Endothelial cell of umbilical vein (primary cell): ENCODE measurements around the gene HSFX3. TPM values are rescaled to one million over a fixed set of nuclear protein-coding genes. Genes with fewer than 3 reads are reported as not detected.
"Not testable (repeated sequence)": the region's sequence is repeated elsewhere in the genome, so short reads cannot be mapped to it uniquely, and the experiment has no call there.

ENCODE experiments used
- Bru-seq: library from RNA; stranded (reverse); fragments of 400-500 nt; gene quantifications from one replicate; lab custom pipeline; 2021; lab: Mats Ljungman, UMichigan
- BruChase-seq, 2 experiments: library from RNA; stranded (reverse); fragments of 400-500 nt; gene quantifications; one replicate each; lab custom pipeline; 2021; lab: Mats Ljungman, UMichigan
- BruUV-seq: library from RNA; stranded (reverse); fragments of 400-500 nt; replicated peaks from 2 replicates; lab custom pipeline; 2021; lab: Mats Ljungman, UMichigan
- CTCF ChIA-PET: fragments of 300-600, 350-600 bp; sonication (Branson Sonifier 250); formaldehyde crosslinking; loops from one replicate; lab custom pipeline; 2021; ENCODE audit warnings: antibody characterized with exemption, inconsistent platforms; lab: Charles Lee
- POLR2A ChIA-PET: fragments of 300-600, 350-600 bp; sonication (Branson Sonifier 250); formaldehyde crosslinking; loops from one replicate; lab custom pipeline; 2021; ENCODE audit warnings: antibody characterized with exemption, inconsistent platforms; lab: Charles Lee
- DNase-seq: peaks from one replicate; pipeline ENCODE4 v3.0.0-alpha.2; 2011; ENCODE audit warnings: low read depth, low spot score
- FAIRE-seq: peaks from 2 replicates; lab custom pipeline; 2011; peaks lifted over from hg19 to GRCh38; lab: Jason Lieb, UNC
- H2AFZ ChIP-seq: 2 replicates; pipeline ENCODE4 v1.6.0; 2012; ENCODE audit warnings: low read depth, low read length, control low read depth, inconsistent platforms
- H3K27ac ChIP-seq: 2 replicates; pipeline ENCODE4 v1.5.1; 2011; ENCODE audit warnings: low read depth, mild to moderate bottlenecking, control low read depth, low read length, moderate library complexity; ENCODE audit not compliant: insufficient read depth
- H3K27me3 ChIP-seq, 2 experiments: 2 replicates each; pipeline versions ENCODE4 v1.6.0 to v1.6.1; 2011; ENCODE audit warnings: low read length in 2 of 2, mixed read lengths in 1 of 2; ENCODE audit not compliant: control insufficient read depth in 2 of 2, insufficient read depth in 2 of 2
- H3K36me3 ChIP-seq, 2 experiments: 2 replicates in 1 of 2; 3 replicates in 1 of 2; pipeline ENCODE4 v1.5.1; 2011; ENCODE audit warnings: low read length in 2 of 2, mild to moderate bottlenecking in 1 of 2, moderate library complexity in 1 of 2; ENCODE audit not compliant: control insufficient read depth in 2 of 2, insufficient read depth in 2 of 2; ENCODE audit errors: extremely low read depth in 1 of 2
- H3K4me1 ChIP-seq: 3 replicates; pipeline ENCODE4 v1.5.1; 2011; ENCODE audit warnings: mild to moderate bottlenecking, low read length; ENCODE audit not compliant: control insufficient read depth, insufficient read depth; ENCODE audit errors: extremely low read depth
- H3K4me2 ChIP-seq: 2 replicates; pipeline ENCODE4 v1.6.1; 2011; ENCODE audit warnings: low read length, control low read depth, mixed read lengths; ENCODE audit not compliant: insufficient read depth
- H3K4me3 ChIP-seq, 3 experiments: fragments of 200-600 bp in 1 of 3; sonication (generic), shearing (Covaris generic) in 1 of 3; replicated peaks in 1 of 3; 2 replicates each; pipeline ENCODE4 v1.5.1; 2011 to 2016; ENCODE audit warnings: control low read depth in 3 of 3, low read length in 3 of 3, mild to moderate bottlenecking in 2 of 3, inconsistent platforms in 1 of 3, low read depth in 1 of 3, moderate library complexity in 1 of 3; ENCODE audit not compliant: insufficient read depth in 1 of 3
- H3K79me2 ChIP-seq: 2 replicates; pipeline ENCODE4 v1.6.0; 2012; ENCODE audit warnings: low read length, inconsistent platforms; ENCODE audit not compliant: control insufficient read depth, insufficient read depth
- H3K9ac ChIP-seq: replicated peaks from 2 replicates; pipeline ENCODE3; 2011; ENCODE audit warnings: low read length, control low read depth; ENCODE audit not compliant: insufficient read depth; ENCODE audit errors: extremely low read depth
- H3K9me1 ChIP-seq: replicated peaks from 3 replicates; pipeline ENCODE4 v1.6.0; 2011; ENCODE audit warnings: mild to moderate bottlenecking, low read length; ENCODE audit not compliant: control insufficient read depth, insufficient read depth; ENCODE audit errors: extremely low read depth
- H3K9me3 ChIP-seq: replicated peaks from 2 replicates; pipeline ENCODE4 v1.5.1; 2012; ENCODE audit warnings: low read length, inconsistent platforms; ENCODE audit not compliant: control insufficient read depth, insufficient read depth
- H4K20me1 ChIP-seq: replicated peaks from 2 replicates; pipeline ENCODE3; 2011; ENCODE audit warnings: mild to moderate bottlenecking, low read length; ENCODE audit not compliant: control insufficient read depth, insufficient read depth; ENCODE audit errors: extremely low read depth
- dilution Hi-C: fragments of 300-500 bp; cut with MboI; formaldehyde crosslinking; loops from one replicate; pipeline ENCODE4 v1.15.0; 2019; ENCODE audit warnings: low sequenced_read_pairs; ENCODE audit not compliant: extremely low pct_ligation_motif_present
- intact Hi-C: fragments of 100-400 bp; cut with micrococcal nuclease; formaldehyde crosslinking; loops from one replicate; pipeline ENCODE4 v1.10.0; 2022
- long read RNA-seq: library from polyadenylated mRNA; stranded (forward); transcript quantifications from one replicate; pipeline ENCODE4 v2.0.0, GENCODE V29; 2021
- polyA minus RNA-seq, 3 experiments: library from RNA; depleted of rRNA, polyadenylated mRNA; stranded (reverse); fragments of >200 nt; gene quantifications; 1 replicate in 1 of 3; 2 replicates in 2 of 3; pipeline ENCODE4 v1.2.3, GENCODE V29; 2011
- polyA plus RNA-seq, 4 experiments: library from polyadenylated mRNA; depleted of rRNA in 3 of 4; stranded (reverse) in 3 of 4; unstranded in 1 of 4; fragments of >200 nt; gene quantifications; 2 replicates each; pipeline versions ENCODE4 v1.2.1 to v1.2.3, GENCODE V29; 2011 to 2012; ENCODE audit warnings: missing spikeins in 1 of 4
- total RNA-seq: library from RNA; stranded (reverse); gene quantifications from 2 replicates; pipeline ENCODE4 v1.2.3, GENCODE V29; 2021

HSFX3 gene, protein sequence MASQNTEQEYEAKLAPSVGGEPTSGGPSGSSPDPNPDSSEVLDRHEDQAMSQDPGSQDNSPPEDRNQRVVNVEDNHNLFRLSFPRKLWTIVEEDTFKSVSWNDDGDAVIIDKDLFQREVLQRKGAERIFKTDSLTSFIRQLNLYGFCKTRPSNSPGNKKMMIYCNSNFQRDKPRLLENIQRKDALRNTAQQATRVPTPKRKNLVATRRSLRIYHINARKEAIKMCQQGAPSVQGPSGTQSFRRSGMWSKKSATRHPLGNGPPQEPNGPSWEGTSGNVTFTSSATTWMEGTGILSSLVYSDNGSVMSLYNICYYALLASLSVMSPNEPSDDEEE
- total RNA-seq (not detected in 2 replicates), polyA plus RNA-seq (not detected in 2 replicates), polyA minus RNA-seq (not detected in 2 replicates), Bru-seq, nascent RNA (not detected), BruChase-seq, experiment 1, labeled RNA remaining after a 6-hour chase (not detected), BruChase-seq, experiment 2, labeled RNA remaining after a 2-hour chase (not detected)
- not detected in 2 replicates for polyA plus RNA-seq (2011; cell fraction: cytosol; rRNA removed)
- polyA plus RNA-seq (2011; cell fraction: nucleus; rRNA removed): not detected in 2 replicates
- polyA plus RNA-seq (2012): not detected in 2 replicates
- polyA minus RNA-seq (2011; cell fraction: cytosol; rRNA and poly(A)+ RNA removed): not detected
- polyA minus RNA-seq (2011; cell fraction: nucleus; rRNA and poly(A)+ RNA removed): not detected in 2 replicates
- long read RNA-seq: 0 reads

DNA sequence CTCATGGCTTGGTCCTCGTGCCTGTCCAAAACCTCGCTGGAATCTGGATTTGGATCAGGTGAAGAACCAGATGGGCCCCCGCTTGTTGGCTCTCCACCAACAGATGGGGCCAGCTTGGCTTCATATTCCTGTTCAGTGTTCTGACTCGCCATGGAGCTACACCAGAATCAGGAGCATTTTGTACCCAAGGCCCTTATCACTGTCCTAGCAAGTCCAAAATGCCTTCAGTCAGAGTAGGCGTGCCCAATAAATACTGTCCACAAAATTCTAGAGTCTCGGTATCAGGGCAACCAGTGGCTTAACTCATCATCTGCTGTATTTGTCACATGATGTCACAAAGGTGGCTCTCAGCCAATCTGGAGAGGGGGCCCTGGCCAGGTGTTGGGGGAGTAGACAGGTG lies at the start of gene HSFX3:
TSS of gene HSFX3 (minus strand) at position 224 of the 400 bp plus-strand sequence. CDS start at position 152, 72 bp downstream.
- intact Hi-C loops, H2AFZ ChIP-seq, dilution Hi-C loops, CTCF ChIA-PET, H3K36me3 ChIP-seq, POLR2A ChIA-PET, H3K27me3 ChIP-seq, H3K9me3 ChIP-seq, BruUV-seq, DNase-seq, H4K20me1 ChIP-seq, H3K4me2 ChIP-seq, H3K4me1 ChIP-seq, H3K4me3 ChIP-seq, H3K9ac ChIP-seq, H3K9me1 ChIP-seq, H3K27ac ChIP-seq, H3K79me2 ChIP-seq: not testable (repeated sequence)
- peak; percentile 59 for FAIRE-seq

DNA sequence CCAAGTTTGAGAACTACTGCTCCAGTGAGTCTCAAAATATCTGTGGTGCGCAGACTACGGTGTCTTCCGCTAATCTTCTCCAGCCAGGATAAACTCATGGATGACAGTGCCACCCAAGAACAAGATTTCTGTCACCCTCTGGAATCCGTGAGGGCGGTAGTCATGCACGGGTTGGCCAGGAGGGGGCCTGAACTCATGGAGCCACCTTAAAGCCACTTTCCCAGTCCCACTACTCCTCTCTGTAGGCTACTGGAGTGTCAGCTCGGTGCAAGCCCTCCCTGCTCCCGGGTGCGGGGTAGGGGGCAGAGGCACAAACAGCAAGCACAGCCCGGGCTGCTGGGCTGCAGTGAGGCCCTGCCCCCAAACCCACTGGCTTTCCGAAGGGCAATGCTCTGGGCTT lies 48.9 kb upstream of the HSFX3 start:
- H3K79me2 ChIP-seq, POLR2A ChIA-PET, H3K9ac ChIP-seq, intact Hi-C loops, H3K36me3 ChIP-seq, BruUV-seq, H3K4me1 ChIP-seq, H3K27me3 ChIP-seq, H3K9me3 ChIP-seq, H3K9me1 ChIP-seq, H4K20me1 ChIP-seq, H3K4me3 ChIP-seq, dilution Hi-C loops, CTCF ChIA-PET, H3K27ac ChIP-seq, DNase-seq, H2AFZ ChIP-seq, H3K4me2 ChIP-seq: not testable (repeated sequence)
- FAIRE-seq: peak; percentile 78

DNA sequence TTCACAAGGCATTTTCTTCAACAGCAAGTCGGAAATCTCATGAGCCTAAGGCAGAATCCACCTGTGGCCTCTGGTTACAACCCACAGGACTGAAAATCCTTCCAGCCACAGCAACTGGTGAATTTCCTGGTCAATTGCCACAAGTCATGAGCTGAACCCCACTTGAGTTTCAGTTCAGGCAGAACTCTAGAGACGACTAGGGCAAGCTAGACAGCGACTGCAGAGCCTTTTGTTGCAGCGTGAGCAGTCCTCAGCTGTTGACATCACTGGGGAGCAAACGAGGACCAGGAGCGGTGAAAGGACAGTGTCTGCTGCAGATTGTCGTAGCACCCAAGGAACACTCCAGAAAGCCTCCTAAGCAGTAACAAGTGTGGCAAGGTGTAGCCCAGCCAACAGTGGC lies 46.2 kb upstream of the HSFX3 start:
- intact Hi-C loops, BruUV-seq, FAIRE-seq: not testable (repeated sequence)

DNA sequence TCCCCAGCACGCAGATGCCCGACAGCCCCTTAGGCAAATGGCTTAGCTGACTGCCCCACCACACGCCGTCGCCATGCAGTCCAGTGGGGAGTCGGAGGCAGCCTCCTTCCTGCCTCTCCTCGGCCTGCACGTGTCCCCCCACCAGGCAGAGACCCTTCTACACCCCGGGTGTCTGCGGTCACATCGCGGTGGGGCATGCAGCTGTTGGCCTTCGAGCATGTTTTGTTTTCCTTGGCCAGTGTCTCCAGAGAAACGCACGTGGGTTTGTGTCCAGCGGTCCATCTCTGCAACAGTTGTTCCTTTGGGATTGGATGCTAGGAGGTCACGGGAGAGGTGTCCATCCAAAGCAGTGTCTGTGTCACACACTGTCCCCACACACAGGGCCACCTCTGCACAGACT lies 45.5 kb upstream of the HSFX3 start, which contains the start of gene HSFX2:
TSS of gene HSFX2 (minus strand) at position 101 of the 400 bp plus-strand sequence. CDS start 614 bp downstream, outside the sequence.
- H3K9me1 ChIP-seq, H3K4me1 ChIP-seq, H2AFZ ChIP-seq, dilution Hi-C loops, H3K79me2 ChIP-seq, H3K9me3 ChIP-seq, H3K27me3 ChIP-seq, H4K20me1 ChIP-seq, intact Hi-C loops, DNase-seq, FAIRE-seq, POLR2A ChIA-PET, H3K36me3 ChIP-seq, H3K4me3 ChIP-seq, H3K9ac ChIP-seq, H3K4me2 ChIP-seq, H3K27ac ChIP-seq, BruUV-seq, CTCF ChIA-PET: not testable (repeated sequence)

More for the DNA sequence above, 46.2 kb upstream of the HSFX3 start:
- H3K36me3 ChIP-seq, DNase-seq, POLR2A ChIA-PET, H3K27ac ChIP-seq, H3K9me1 ChIP-seq, H3K9me3 ChIP-seq, CTCF ChIA-PET, H3K27me3 ChIP-seq, H3K9ac ChIP-seq, H3K79me2 ChIP-seq, H4K20me1 ChIP-seq, H3K4me1 ChIP-seq, H3K4me2 ChIP-seq, H2AFZ ChIP-seq, H3K4me3 ChIP-seq, dilution Hi-C loops: not testable (repeated sequence)
